DMS153 (cell line): Measurements from ENCODE around the gene MRPL36.
"Not testable (repeated sequence)": the region's sequence is repeated elsewhere in the genome, so short reads cannot be mapped to it uniquely, and the experiment has no call there.

Experiments used
- DNase-seq: peaks from one replicate; lab custom pipeline; 2025; lab: John Stamatoyannopoulos, UW

MRPL36 gene

GRCh38 chr5:1815071-1815786, 15.6 kb upstream of the MRPL36 start:
- DNase-seq: no peak

- no peak for DNase-seq
Observed at GRCh38 chr5:1814183-1815020, 14.8 kb upstream of the MRPL36 start.

GRCh38 chr5:1810581-1811101, 11.0 kb upstream of the MRPL36 start:
- no peak for DNase-seq

- DNase-seq: no peak
Observed at GRCh38 chr5:1809416-1810035, 9.9 kb upstream of the MRPL36 start.

- no peak for DNase-seq
Observed at GRCh38 chr5:1808439-1808838, 8.8 kb upstream of the MRPL36 start.

GRCh38 chr5:1807451-1808185, 8.0 kb upstream of the MRPL36 start:
- DNase-seq: no peak

- DNase-seq: no peak
Observed at GRCh38 chr5:1806974-1807373, 7.3 kb upstream of the MRPL36 start.

GRCh38 chr5:1806199-1806598, 6.6 kb upstream of the MRPL36 start:
- DNase-seq: no peak

GRCh38 chr5:1805736-1806135, 6.1 kb upstream of the MRPL36 start:
- no peak for DNase-seq

GRCh38 chr5:1805326-1805725, 5.7 kb upstream of the MRPL36 start:
- no peak for DNase-seq

- no peak for DNase-seq
Observed at GRCh38 chr5:1804001-1804690, 4.5 kb upstream of the MRPL36 start.

- DNase-seq: no peak
Observed at GRCh38 chr5:1803192-1803591, 3.6 kb upstream of the MRPL36 start.

- DNase-seq: no peak
Observed at GRCh38 chr5:1801967-1802295, 2.3 kb upstream of the MRPL36 start.

- DNase-seq: peak; percentile 66
Observed at GRCh38 chr5:1801222-1801966, 1.8 kb upstream of the MRPL36 start, which contains the start of gene NDUFS6. NDUFS6 (plus strand) TSS chr5:1801407; CDS start chr5:1801418, 11 bp downstream.

GRCh38 chr5:1800472-1801221, 1.0 kb upstream of the MRPL36 start:
- peak; percentile 66 for DNase-seq

GRCh38 chr5:1799110-1799601, 481 bp downstream of the MRPL36 start:
- DNase-seq: no peak

- not testable (repeated sequence) for DNase-seq
Observed at GRCh38 chr5:1798589-1798988, 1.0 kb downstream of the MRPL36 start.

GRCh38 chr5:1797855-1798254, 1.8 kb downstream of the MRPL36 start:
- DNase-seq: no peak

- no peak for DNase-seq
Observed at GRCh38 chr5:1797103-1797800, 2.4 kb downstream of the MRPL36 start.
